ENCODE measurements around the gene RANBP1. TPM values are rescaled to one million over a fixed set of nuclear protein-coding genes. Genes with fewer than 3 reads are reported as not detected.

The RANBP1 gene
- total and polyA plus RNA-seq, 2 of the 4 experiments (the other 2 are of a cell fraction): 173 to 376 TPM

- Histone ChIP-seq H3K9me1 (ENCODE audit: insufficient read depth, low read length) (no peaks in the 10 kb centered on the region), H2BK120ac (ENCODE audit: low read depth, low read length) (no peak overlapping the region), H4K20me1 (ENCODE audit: insufficient read depth, low read length) (peaks cover 11% of the 10 kb centered on the region; the same call in 1 of the 2 replicates), H4K5ac (ENCODE audit: low read depth, low read length) (no peak overlapping the region), H3K79me1 (ENCODE audit: low read depth in 1 of 2, low read length in 2 of 2) (no peaks in the 10 kb centered on the region), H3K4me1 (ENCODE audit: control insufficient read depth, insufficient read depth, low read length) (peaks cover 8% of the 10 kb centered on the region), H3K4me2 (ENCODE audit: low read depth, low read length) (no peak overlapping the region), H3K27ac (ENCODE audit: insufficient read depth, low read length) (no peak overlapping the region), H4K91ac (ENCODE audit: insufficient read depth, low read depth, low read length) (no peak overlapping the region), H3K27me3 (ENCODE audit: control insufficient read depth, insufficient read depth, low read length) (peaks cover 8% of the 10 kb centered on the region; the same call in 1 of the 2 replicates), H3K36me3 (ENCODE audit: control insufficient read depth, insufficient read depth, low read length) (no peaks in the 10 kb centered on the region), H2AK9ac (replicated peaks; ENCODE audit: low read depth, low read length, poor library complexity) (no peak overlapping the region), H2BK5ac (ENCODE audit: low read depth, low read length, poor library complexity, severe bottlenecking) (no peak overlapping the region), H2BK15ac (ENCODE audit: low read depth, low read length) (no peak overlapping the region), H4K8ac (ENCODE audit: low read depth in 2 of 2, low read length in 2 of 2) (no peak overlapping the region), H3K56ac (ENCODE audit: extremely low read depth, insufficient read depth, low read length) (no peak overlapping the region), H3K9me3 (ENCODE audit: control insufficient read depth, insufficient read depth, low read length) (no peaks in the 10 kb centered on the region), H3K18ac (ENCODE audit: low read depth, low read length) (no peak overlapping the region), H2BK20ac (ENCODE audit: low read depth, low read length) (no peak overlapping the region), H2AFZ (replicated peaks; ENCODE audit: low read length, poor library complexity) (no peak overlapping the region), H3K4ac (ENCODE audit: low read depth, low read length) (no peak overlapping the region), H3K23ac (ENCODE audit: low read depth, low read length) (no peak overlapping the region), H3K9ac (ENCODE audit: low read depth, low read length) (no peak overlapping the region), H3K14ac (replicated peaks; ENCODE audit: low read depth, low read length) (no peak overlapping the region), H3K4me3 (ENCODE audit: insufficient read depth, low read depth, low read length) (no peak overlapping the region), H2AK5ac (ENCODE audit: low read depth, low read length) (no peak overlapping the region)
- intact Hi-C loops (cut with micrococcal nuclease): loop anchor here (2.0 to 5.0 kb wide), 2 partner anchors 113 to 302 kb away; partner anchors contain the start of gene RTN4R
- POLR2A ChIA-PET (ENCODE audit: unreplicated experiment): no interaction called here
- no TSS peak for BruUV-seq (replicated peaks)
- dilution Hi-C loops (cut with HindIII; ENCODE audit: low sequenced_read_pairs, unreplicated experiment): no loop called here
- ATAC-seq (ENCODE audit: low read depth) (no peak), DNase-seq (no peak)
- TF ChIP-seq POLR2A (IDR thresholded peaks at IDR 0.05; ENCODE audit: low read depth, low read length): no peak
- TF ChIP-seq RFX5 (IDR thresholded peaks at IDR 0.05; ENCODE audit: low read depth, low read length): no peak
- TF ChIP-seq ELK1 (IDR thresholded peaks at IDR 0.05; ENCODE audit: borderline replicate concordance, low read depth, low read length): no peak
- TF ChIP-seq MAFK (IDR thresholded peaks at IDR 0.05; ENCODE audit: low read depth, low read length): no peak
- no peak for TF ChIP-seq BHLHE40 (IDR thresholded peaks at IDR 0.05; ENCODE audit: low read depth, low read length)
- no peak for TF ChIP-seq MXI1 (IDR thresholded peaks at IDR 0.05; ENCODE audit: borderline replicate concordance, low read depth, low read length)
- TF ChIP-seq NFE2L2 (IDR thresholded peaks at IDR 0.05; ENCODE audit: low read depth, low read length): no peak
- no peak for TF ChIP-seq CTCF (conservative IDR thresholded peaks at IDR 0.05; ENCODE audit: low read depth, low read length)
- TF ChIP-seq, protein P1, sequence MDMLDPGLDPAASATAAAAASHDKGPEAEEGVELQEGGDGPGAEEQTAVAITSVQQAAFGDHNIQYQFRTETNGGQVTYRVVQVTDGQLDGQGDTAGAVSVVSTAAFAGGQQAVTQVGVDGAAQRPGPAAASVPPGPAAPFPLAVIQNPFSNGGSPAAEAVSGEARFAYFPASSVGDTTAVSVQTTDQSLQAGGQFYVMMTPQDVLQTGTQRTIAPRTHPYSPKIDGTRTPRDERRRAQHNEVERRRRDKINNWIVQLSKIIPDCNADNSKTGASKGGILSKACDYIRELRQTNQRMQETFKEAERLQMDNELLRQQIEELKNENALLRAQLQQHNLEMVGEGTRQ (IDR thresholded peaks at IDR 0.05; ENCODE audit: low read depth, low read length): no peak
- TF ChIP-seq CHD1 (IDR thresholded peaks at IDR 0.05; ENCODE audit: low read depth, low read length): no peak
- TF ChIP-seq RCOR1 (IDR thresholded peaks at IDR 0.05; ENCODE audit: insufficient replicate concordance, low read length): no peak
- CTCF ChIA-PET: no interaction called here
- in situ Hi-C loops (cut with MboI; ENCODE audit: low sequenced_read_pairs): loop anchor here (5.0 to 10.0 kb wide), 2 partner anchors 137 to 299 kb away; no protein-coding TSS in a partner anchor
- 64% methylated on average over 15 of the region's 30 CpGs; no CpG with 5 or more reads in 1 of the 2 experiments for WGBS, 2 experiments (ENCODE audit: extremely low coverage in 2 of 2, insufficient read length in 1 of 2)
Observed at GRCh38 chr22:20155330-20156041, 39.6 kb downstream of the RANBP1 start.

All from IMR-90 (cell line).